IPS-NIHi7 (cell line): Measurements from ENCODE around the gene KYAT1.
"Not testable (repeated sequence)": the region's sequence is repeated elsewhere in the genome, so short reads cannot be mapped to it uniquely, and the experiment has no call there.

Experiments used
- DNase-seq: peaks from one replicate; pipeline ENCODE4 v3.0.0; 2012; ENCODE audit warnings: mixed read lengths; ENCODE audit errors: extremely low spot score

The KYAT1 gene

GRCh38 chr9:128818839-128819715 lies 62.7 kb downstream of the KYAT1 start:
- peak; percentile 61 for DNase-seq

DNA sequence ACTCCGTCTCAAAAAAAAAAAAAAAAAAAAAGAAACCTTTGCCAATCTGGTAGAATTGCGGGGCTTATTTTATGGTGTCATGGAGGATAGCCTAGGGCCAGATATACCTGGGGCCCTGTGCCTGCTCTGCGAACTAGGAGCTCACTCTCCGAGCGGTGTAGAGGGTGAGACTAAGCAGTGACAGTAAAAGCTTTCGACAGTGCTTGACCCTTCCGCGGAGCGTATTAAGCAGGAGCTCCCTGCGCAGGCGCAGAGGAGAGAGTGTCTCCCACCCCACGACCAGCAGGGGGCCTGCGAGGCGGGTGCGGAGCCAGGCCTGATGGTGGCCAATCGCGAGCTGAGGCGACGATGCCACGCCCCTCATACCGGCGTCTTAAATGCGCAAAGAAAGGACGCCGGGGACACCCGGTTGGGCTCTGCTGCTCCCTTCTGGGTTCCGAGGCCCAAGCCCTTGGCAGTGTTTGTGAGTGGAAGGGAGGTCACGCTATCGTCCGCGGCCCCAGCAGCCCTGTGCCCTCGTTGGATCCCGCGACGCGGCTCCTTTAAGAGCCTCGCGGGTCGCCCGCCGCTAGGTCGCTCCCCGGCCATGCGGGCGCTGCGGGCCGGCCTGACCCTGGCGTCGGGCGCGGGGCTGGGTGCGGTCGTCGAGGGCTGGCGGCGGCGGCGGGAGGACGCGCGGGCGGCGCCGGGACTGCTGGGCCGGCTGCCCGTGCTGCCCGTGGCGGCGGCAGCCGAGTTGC lies 63.5 kb downstream of the KYAT1 start, which contains the start of gene ENDOG:
Gene ENDOG (plus strand): TSS at position 402 of the 740 bp plus-strand sequence. CDS start 185 bp downstream, at position 587.
- DNase-seq, result peak; percentile 100

DNA sequence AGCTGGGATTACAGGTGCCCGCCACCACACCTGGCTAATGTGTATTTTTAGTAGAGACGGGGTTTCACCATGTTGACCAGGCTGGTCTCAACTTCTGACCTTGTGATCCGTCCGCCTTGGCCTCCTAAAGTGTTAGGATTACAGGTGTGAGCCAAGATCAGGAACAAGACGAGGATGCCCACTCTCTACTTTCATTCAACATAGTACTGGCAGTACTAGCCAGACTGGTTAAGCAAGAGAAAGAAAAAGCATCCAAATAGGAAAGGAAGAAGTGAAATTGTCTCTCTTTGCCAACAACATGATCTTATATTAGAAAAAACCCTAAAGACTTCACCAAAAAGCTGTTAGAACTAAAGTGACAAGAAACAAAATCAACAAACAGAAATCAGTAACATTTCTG lies 70.9 kb downstream of the KYAT1 start:
- DNase-seq, result no peak

DNA sequence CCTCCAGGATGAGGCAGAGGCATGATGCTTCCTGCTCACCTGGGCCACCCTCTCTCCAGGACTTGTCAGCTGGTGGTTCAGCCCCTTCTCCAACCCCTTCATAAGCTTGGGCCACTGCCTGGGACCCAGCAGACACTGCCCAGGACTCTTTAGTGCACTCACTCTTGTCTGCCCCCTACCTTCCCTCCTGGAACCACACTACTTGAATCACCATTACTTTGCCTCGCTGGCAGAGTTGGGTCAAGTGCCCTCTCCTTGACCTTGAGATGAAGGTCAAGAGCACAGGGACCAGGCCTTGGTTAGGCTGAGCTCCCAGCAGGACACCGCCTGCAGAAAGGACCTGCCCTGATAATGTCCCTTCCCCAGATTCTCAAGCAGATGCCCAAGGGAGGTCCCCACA lies 71.9 kb downstream of the KYAT1 start:
- no peak for DNase-seq

- no peak for DNase-seq
Measured at GRCh38 chr9:128809036-128809599, 72.6 kb downstream of the KYAT1 start.

GRCh38 chr9:128808543-128808942 lies 73.2 kb downstream of the KYAT1 start:
- DNase-seq, result no peak

DNA sequence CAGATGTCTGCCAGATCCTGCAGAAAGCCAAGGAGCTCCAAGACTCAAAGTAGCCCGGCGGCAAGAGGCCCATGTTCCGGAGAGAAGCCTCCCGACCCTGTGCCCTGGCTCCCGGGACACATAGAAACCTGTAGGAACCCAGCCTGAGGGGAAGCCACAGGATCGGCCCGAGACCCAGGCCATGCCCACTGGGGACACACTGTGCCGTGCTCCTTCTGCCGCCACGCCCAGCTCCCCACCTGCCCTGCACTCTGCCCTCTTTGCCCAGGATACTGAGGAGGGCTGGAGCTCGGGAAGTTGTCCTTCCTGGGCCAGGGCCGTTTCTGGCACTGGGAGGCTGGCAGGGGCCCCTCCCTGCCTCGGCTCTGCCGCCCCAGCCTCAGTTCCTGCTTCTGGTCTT lies 73.9 kb downstream of the KYAT1 start:
- DNase-seq, result no peak

DNA sequence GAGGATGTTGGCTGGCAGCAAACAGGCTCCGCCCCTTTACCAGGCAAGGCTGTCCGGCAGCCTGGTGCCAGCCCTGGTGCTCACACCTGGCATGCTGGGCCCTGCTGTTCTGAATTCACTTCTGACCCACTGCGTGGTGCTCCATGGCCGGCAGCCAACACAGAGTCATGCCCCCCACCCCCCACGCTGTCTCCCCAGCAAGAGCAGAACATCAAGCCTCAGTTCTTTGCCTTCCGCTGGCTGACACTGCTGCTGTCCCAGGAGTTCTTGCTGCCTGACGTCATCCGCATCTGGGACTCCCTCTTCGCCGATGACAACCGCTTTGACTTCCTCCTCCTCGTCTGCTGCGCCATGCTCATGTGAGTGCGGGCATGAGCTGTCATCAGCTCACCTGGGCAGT lies 76.1 kb downstream of the KYAT1 start:
- DNase-seq, result no peak

DNA sequence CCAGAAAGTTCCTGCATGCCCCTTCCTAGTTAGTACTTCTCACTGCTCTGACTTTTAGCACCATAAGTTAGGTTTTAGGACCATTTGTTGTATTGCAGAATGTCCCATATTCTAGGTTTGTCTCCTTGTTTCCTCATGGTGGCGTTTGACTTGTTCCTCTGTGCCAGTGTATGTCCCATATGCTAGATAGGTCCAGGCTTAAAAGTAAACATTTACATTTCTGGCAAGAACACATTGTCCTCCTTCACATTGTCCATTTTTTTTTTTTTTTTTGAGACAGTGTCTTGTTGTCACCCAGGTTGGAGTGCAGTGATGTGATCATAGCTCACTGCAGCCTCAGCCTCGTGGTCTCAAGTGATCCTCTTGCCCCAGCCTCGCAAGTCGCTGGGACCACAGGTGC lies 79.3 kb downstream of the KYAT1 start:
- DNase-seq, result no peak

DNA sequence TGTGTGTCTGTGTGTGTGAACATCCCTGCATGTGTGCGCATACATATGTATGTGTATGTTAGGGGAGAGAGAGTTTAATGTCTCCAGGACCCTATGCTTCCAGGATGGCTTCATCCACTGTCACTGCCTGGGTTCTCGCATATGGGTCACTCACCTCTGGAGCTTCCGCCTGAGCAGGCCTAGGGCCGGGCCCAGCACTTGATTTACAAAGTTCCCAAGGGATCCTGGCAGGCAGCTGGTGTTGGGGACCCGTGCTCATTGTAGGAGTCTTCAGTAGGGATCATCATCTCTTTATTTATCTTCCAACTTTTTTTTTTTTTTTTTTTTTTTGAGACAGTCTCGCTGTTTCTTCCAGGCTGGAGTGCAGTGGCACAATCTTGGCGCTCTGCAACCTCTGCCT lies 81.7 kb downstream of the KYAT1 start:
- no peak for DNase-seq

GRCh38 chr9:128798896-128799295 lies 82.9 kb downstream of the KYAT1 start:
- DNase-seq, result no peak

DNA sequence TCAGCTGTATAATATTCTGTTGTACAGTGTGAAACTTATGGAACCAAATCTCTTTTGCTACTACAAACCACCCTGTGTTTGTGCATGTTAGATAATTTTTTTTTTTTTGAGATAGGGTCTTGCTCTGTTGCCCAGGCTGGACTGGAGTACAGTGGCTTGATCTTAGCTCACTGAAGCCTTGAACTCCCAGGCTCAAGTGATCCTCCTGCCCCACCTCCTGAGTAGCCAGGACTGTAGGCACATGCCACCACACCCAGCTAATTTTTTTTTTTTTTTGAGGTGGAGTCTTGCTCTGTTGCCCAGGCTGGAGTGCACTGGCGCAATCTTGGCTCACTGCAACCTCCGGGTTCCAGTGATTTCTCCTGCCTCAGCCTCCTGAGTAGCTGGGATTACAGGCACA lies 86.8 kb downstream of the KYAT1 start:
- not testable (repeated sequence) for DNase-seq

DNA sequence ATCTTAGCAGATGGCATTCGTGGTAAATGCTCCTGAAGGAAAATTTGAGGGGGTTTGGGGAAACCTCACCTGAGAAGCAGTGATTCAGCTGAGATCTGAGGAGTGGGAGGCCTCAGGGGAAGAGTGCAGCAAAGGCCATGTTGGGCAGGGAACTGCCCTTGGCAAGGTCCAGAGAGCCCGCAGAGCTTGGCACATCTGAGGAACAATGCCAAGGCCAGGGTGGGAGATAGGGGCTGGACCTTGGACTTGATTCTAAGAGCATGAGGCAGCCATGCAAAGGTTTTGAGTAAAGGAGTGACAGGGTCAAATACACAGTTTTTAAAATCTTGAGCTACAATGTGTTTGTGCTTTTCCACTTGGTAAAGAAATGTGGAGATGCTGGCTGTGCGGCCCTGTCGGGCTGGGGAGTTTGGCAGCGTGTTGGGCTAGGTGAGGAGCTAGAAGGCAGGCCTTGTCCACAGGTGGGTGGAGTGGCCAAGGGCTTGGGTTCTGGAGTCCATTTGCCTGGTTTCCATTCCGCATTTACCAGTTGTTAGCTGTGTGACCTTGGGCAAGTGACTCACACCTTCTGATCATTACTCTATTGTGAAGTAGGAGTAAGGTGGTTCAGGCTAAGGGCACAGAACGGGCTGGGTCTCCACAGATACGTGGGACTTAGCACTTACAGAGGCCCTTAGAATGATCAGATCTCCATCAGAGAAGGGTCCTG lies 88.6 kb downstream of the KYAT1 start:
- DNase-seq, result no peak

- no peak for DNase-seq
Measured at GRCh38 chr9:128792134-128792533, 89.6 kb downstream of the KYAT1 start.

DNA sequence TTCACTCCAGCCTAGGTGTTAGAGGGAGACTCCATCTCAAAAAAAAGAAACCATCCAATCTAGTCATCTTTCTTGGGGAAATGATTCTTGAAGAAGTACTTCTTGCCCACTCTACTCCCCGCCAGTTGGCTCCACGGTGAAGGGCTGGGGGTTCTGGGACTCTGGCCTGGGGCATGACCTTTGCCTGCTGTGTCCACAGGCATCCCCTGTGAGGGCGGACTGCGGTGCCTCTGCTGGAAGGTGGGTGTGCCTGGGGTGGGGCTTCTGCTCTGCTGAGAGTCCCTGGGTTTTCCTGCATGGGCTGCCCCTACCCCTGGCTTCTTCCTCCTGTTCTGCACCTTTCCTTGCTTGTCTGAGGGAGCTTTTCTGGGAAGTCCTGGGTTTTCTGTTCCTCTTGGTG lies 91.2 kb downstream of the KYAT1 start:
- no peak for DNase-seq

- no peak for DNase-seq
Measured at GRCh38 chr9:128788445-128788844, 93.3 kb downstream of the KYAT1 start.

- no peak for DNase-seq
Measured at GRCh38 chr9:128787659-128788058, 94.1 kb downstream of the KYAT1 start.

DNA sequence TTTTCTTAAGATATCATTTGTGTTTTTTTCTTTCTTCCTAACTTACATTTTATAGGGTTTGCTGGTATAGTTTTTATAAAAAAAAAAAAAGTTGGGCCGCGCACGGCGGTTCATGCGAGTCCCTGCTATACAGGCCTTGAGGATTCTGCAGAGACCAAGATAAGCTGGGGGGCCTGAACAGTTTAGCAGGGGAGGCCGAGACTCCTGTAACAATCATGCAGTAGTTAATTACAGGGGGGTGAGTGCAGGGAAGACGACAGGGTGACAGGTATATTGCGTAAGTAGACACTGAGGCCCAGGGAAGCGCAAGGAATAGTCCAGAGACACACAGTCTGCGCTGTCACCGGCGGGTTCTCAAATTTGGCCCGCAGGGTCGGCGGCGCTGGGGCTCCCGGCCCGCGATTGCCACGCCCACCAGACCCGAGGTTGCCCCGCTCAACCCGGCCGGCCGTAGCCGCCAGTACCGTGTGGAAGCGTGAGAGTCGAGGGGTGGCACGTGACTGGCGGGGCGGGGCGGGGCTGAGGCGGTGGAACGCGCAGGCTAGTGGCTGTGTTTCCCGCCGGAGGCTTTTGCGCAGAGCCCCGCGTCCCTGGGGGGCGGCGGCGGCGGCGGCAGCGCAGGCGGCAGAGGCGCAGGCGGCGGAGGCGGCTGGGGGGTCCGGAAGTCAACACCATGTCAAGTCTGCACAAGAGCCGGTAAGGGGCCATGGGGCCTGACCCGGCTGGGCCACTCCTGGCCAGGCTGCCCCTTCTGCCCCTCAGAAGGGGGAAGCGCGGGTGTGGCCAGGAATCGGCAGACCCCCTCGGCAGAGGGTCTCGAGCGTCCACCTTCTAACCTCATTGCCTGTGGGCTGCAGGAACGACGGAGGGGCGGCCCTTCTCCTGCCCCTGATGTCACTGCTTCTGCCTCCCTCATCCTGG lies 94.8 kb downstream of the KYAT1 start, which contains the start of gene TBC1D13:
Gene TBC1D13 (plus strand): TSS at position 573 of the 921 bp plus-strand sequence. CDS start 101 bp downstream, at position 674.
- DNase-seq, result peak; percentile 98

- no peak for DNase-seq
Measured at GRCh38 chr9:128785427-128785826, 96.3 kb downstream of the KYAT1 start.
